MM.1S (cell line): ENCODE results near the gene TWSG1.
"Not testable (repeated sequence)": the region's sequence is repeated elsewhere in the genome, so short reads cannot be mapped to it uniquely, and the experiment has no call there.

Experiments used
- DNase-seq: peaks from one replicate; pipeline ENCODE4 v3.0.0-alpha.2; 2015
- H2AFZ ChIP-seq: fragments of 300-600 bp; sonication (generic); 2 replicates; pipeline ENCODE4 v1.6.0; 2016; ENCODE audit warnings: antibody characterized with exemption, low read length
- H3F3A ChIP-seq: fragments of 300-600 bp; sonication (generic); 2 replicates; pipeline ENCODE4 v1.6.1; 2016; ENCODE audit warnings: mild to moderate bottlenecking, antibody characterized with exemption, low read length, moderate library complexity, mixed read lengths; ENCODE audit not compliant: insufficient read depth
- H3K27ac ChIP-seq: fragments of 300-600 bp; sonication (generic); 2 replicates; pipeline ENCODE4 v1.5.1; 2016; ENCODE audit warnings: mild to moderate bottlenecking, low read length
- H3K27me3 ChIP-seq: fragments of 300-600 bp; sonication (generic); replicated peaks from 2 replicates; pipeline ENCODE4 v1.6.0; 2016; ENCODE audit warnings: low read length; ENCODE audit not compliant: insufficient read depth
- H3K36me3 ChIP-seq: fragments of 300-600 bp; sonication (generic); replicated peaks from 2 replicates; pipeline ENCODE4 v1.6.1; 2016; ENCODE audit warnings: mild to moderate bottlenecking, low read length, mixed read lengths; ENCODE audit not compliant: insufficient read depth
- H3K4me1 ChIP-seq: fragments of 300-600 bp; sonication (generic); 2 replicates; pipeline ENCODE4 v1.6.1; 2016; ENCODE audit warnings: low read length, mixed read lengths
- H3K4me2 ChIP-seq: fragments of 300-600 bp; sonication (generic); 2 replicates; pipeline ENCODE4 v1.6.0; 2016; ENCODE audit warnings: low read depth, low read length
- H3K4me3 ChIP-seq: fragments of 300-600 bp; sonication (generic); 2 replicates; pipeline ENCODE4 v1.5.1; 2016; ENCODE audit warnings: low read length, mixed read lengths
- H3K79me2 ChIP-seq: fragments of 300-600 bp; sonication (generic); 2 replicates; pipeline ENCODE4 v1.6.1; 2016; ENCODE audit warnings: mixed run types, low read length, mixed read lengths
- H3K9ac ChIP-seq: fragments of 300-600 bp; sonication (generic); 2 replicates; pipeline ENCODE4 v1.6.1; 2016; ENCODE audit warnings: low read length, mixed read lengths
- H3K9me2 ChIP-seq: fragments of 300-600 bp; sonication (generic); replicated peaks from 2 replicates; pipeline ENCODE4 v1.6.1; 2016; ENCODE audit warnings: mild to moderate bottlenecking, low read length, mixed read lengths; ENCODE audit not compliant: insufficient read depth
- H3K9me3 ChIP-seq: fragments of 300-600 bp; sonication (generic); replicated peaks from 2 replicates; pipeline ENCODE4 v1.6.1; 2016; ENCODE audit warnings: mild to moderate bottlenecking, low read length, mixed read lengths; ENCODE audit not compliant: insufficient read depth
- H4K20me1 ChIP-seq: fragments of 300-600 bp; sonication (generic); 2 replicates; pipeline ENCODE4 v1.6.1; 2016; ENCODE audit warnings: mild to moderate bottlenecking, low read length, moderate library complexity, mixed read lengths; ENCODE audit not compliant: insufficient read depth
- EZH2 ChIP-seq: fragments of 300-600 bp; sonication (generic); optimal IDR thresholded peaks from 2 replicates; pipeline ENCODE3; 2017; ENCODE audit warnings: low read depth, mild to moderate bottlenecking, antibody characterized with exemption, low read length, mixed read lengths
- EZH2phosphoT487 ChIP-seq: fragments of 300-600 bp; sonication (generic); IDR thresholded peaks from 2 replicates; pipeline ENCODE4 v1.6.1; 2018; ENCODE audit warnings: antibody characterized with exemption, low read length
- TF ChIP-seq, protein P1 (sequence below): fragments of 300-600 bp; sonication (generic); IDR thresholded peaks from 2 replicates; pipeline ENCODE4 v1.5.1; 2016; ENCODE audit warnings: antibody characterized with exemption, low read length, mixed read lengths

TWSG1 gene

DNA sequence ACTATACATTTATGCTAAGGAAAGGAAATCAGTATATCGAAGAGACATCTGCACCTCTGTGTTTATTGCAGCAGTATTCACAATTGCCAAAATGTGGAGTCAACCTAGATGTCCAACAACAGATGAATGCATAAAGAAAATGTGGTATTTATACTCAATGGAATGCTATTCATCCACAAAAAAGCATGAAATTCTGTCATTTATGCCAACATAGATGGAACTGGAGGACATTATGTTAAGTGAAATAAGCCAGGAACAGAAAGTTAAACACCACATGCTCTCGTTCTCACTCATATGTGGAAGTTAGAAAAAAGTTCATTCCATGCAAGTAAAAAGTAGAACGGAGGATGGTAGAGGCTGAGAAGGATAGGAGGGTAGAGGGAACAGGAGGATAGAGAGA is 59.5 kb downstream of the TWSG1 start:
- Histone ChIP-seq H3K4me1 (no peaks in the 10 kb centered on the region), H3K27ac (no peak overlapping the region), H3K9me3 (no peaks in the 10 kb centered on the region), H3K36me3 (no peaks in the 10 kb centered on the region), H3F3A (no peaks in the 10 kb centered on the region), H3K4me3 (no peak overlapping the region), H3K9ac (no peak overlapping the region), H3K9me2 (no peaks in the 10 kb centered on the region), H4K20me1 (no peaks in the 10 kb centered on the region), H3K27me3 (no peaks in the 10 kb centered on the region), H3K4me2 (no peak overlapping the region), H3K79me2 (no peaks in the 10 kb centered on the region), H2AFZ (no peak overlapping the region)
- DNase-seq = no peak
- TF ChIP-seq, protein P1, sequence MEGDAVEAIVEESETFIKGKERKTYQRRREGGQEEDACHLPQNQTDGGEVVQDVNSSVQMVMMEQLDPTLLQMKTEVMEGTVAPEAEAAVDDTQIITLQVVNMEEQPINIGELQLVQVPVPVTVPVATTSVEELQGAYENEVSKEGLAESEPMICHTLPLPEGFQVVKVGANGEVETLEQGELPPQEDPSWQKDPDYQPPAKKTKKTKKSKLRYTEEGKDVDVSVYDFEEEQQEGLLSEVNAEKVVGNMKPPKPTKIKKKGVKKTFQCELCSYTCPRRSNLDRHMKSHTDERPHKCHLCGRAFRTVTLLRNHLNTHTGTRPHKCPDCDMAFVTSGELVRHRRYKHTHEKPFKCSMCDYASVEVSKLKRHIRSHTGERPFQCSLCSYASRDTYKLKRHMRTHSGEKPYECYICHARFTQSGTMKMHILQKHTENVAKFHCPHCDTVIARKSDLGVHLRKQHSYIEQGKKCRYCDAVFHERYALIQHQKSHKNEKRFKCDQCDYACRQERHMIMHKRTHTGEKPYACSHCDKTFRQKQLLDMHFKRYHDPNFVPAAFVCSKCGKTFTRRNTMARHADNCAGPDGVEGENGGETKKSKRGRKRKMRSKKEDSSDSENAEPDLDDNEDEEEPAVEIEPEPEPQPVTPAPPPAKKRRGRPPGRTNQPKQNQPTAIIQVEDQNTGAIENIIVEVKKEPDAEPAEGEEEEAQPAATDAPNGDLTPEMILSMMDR = no peak
- TF ChIP-seq EZH2phosphoT487 (no peak), EZH2 (no peak)

DNA sequence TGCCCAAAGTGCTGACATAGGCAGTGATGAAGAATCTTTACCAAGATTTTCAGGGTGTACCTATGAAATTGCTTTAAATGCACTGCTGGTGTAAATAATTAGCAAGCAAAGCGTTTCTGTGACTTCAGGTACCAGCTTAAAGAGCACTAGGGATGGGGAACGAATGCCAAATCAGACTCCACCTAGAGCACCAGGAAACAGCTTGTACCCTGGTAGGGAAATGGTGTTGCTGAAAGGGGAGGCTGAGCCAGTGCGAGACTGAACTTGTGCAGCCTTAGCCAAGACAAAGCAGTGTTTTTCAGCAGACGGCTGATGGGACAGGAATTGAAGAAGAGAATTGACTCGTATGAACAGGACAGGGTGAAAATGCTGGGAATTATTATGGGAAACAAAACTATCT is 65.6 kb downstream of the TWSG1 start:
- Histone ChIP-seq H3K36me3 (no peaks in the 10 kb centered on the region), H3K27me3 (no peaks in the 10 kb centered on the region), H3K4me1 (no peaks in the 10 kb centered on the region), H3F3A (no peaks in the 10 kb centered on the region), H3K27ac (no peak overlapping the region), H3K4me3 (no peak overlapping the region), H3K9me2 (no peaks in the 10 kb centered on the region), H4K20me1 (no peaks in the 10 kb centered on the region), H3K79me2 (no peaks in the 10 kb centered on the region), H3K9ac (no peak overlapping the region), H3K4me2 (no peak overlapping the region), H2AFZ (no peak overlapping the region), H3K9me3 (no peaks in the 10 kb centered on the region)
- DNase-seq = no peak
- TF ChIP-seq, protein P1 = no peak
- no peak for TF ChIP-seq EZH2phosphoT487
- no peak for TF ChIP-seq EZH2

DNA sequence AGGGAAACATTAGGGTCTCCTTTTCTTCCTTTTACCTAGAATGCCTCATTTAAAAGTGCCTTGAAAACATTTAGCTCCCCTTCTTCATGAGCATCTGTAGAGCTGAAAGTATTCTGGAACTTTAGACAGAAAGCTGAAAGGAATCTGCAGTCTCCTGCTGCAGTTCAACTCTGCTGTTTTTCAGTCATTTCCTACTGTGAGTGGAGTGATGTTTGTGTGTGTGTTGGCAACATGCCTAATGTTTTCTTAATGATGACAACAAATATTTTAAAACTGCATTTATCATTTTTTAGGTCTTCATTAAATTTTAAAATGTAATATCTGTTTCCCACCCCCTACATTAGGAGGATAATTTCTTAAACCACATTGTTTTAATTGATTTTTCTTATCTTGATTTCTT is 66.6 kb downstream of the TWSG1 start:
- no peaks in the 10 kb centered on the region for H3K27me3 ChIP-seq
- H3K9ac ChIP-seq = no peak overlapping the region
- no peak overlapping the region for H2AFZ ChIP-seq
- no peaks in the 10 kb centered on the region for H3K9me3 ChIP-seq
- no peak for DNase-seq
- no peaks in the 10 kb centered on the region for H4K20me1 ChIP-seq
- no peak overlapping the region for H3K4me2 ChIP-seq
- H3K27ac ChIP-seq = no peak overlapping the region
- H3K36me3 ChIP-seq = no peaks in the 10 kb centered on the region
- no peak overlapping the region for H3K4me3 ChIP-seq
- no peaks in the 10 kb centered on the region for H3K9me2 ChIP-seq
- no peaks in the 10 kb centered on the region for H3F3A ChIP-seq
- no peaks in the 10 kb centered on the region for H3K4me1 ChIP-seq
- TF ChIP-seq EZH2 = no peak
- no peak for TF ChIP-seq EZH2phosphoT487
- no peaks in the 10 kb centered on the region for H3K79me2 ChIP-seq

DNA sequence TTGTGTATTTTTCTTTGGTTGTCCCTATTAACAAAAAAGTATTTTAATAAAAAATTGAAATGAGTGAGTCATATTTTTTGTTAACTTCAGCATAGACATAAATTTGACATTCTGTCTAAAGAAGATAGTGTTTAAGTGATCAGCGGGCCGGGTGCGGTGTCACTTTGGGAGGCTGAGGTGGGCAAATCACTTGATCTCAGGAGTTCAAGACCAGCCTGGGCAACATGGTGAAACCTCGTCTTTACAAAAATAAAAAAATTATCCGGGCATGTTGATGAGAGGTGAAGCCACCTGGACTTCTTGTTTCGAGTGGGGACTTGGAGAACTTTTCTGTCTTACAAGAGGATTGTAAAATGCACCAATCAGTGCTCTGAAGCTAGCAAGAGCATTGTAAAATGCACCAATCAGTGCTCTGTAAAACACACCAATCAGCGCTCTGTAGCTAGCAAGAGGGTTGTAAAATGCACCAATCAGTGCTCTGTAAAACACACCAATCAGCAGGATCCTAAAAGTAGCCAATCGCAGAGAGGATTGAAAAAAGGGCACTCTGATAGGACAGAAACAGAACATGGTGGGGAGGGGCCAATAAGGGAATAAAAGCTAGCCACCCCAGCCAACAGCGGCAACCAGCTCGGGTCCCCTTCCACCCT is 67.9 kb downstream of the TWSG1 start:
- H3K4me1 ChIP-seq, H3K9me3 ChIP-seq, DNase-seq, H3K27ac ChIP-seq, H3F3A ChIP-seq, H4K20me1 ChIP-seq, H3K9ac ChIP-seq, H3K4me3 ChIP-seq, H3K27me3 ChIP-seq, H3K9me2 ChIP-seq, H3K79me2 ChIP-seq, H3K36me3 ChIP-seq, H2AFZ ChIP-seq, H3K4me2 ChIP-seq: not testable (repeated sequence)
